ENCODE measurements around the gene FNBP1L. TPM values are rescaled to one million over a fixed set of nuclear protein-coding genes. Genes with fewer than 3 reads are reported as not detected.
"Not testable (repeated sequence)": the region's sequence is repeated elsewhere in the genome, so short reads cannot be mapped to it uniquely, and the experiment has no call there.

The FNBP1L gene
- total and polyA plus RNA-seq, 7 donors = 5.3 to 21.4 (median 16.3) TPM

GRCh38 chr1:93585059-93585966 lies 137.4 kb downstream of the FNBP1L start:
- ATAC-seq (peak; percentile 78 to 88 (median 86)), DNase-seq (peak; percentile 85 to 87)
- TF ChIP-seq CTCF (IDR thresholded peaks at IDR 0.05) = no peak
- H3K27me3 ChIP-seq (ENCODE audit: insufficient read depth in 3 of 3, low read length in 2 of 3) = no peaks in the 10 kb centered on the region
- 40 to 50% (median 47%) methylated on average over 13 of the region's 13 CpGs for WGBS, 3 donors
- peak overlapping the region; percentile 76 for H3K27ac ChIP-seq
- peaks cover 0 to 73% of the 10 kb centered on the region in 2 donors for H3K36me3 ChIP-seq (ENCODE audit: insufficient read depth in 1 of 2, low read depth in 1 of 2)
- peak overlapping the region; percentile 25 for H3K4me3 ChIP-seq
- H3K9me3 ChIP-seq = no peaks in the 10 kb centered on the region
- intact Hi-C loops (cut with DNase I) = no loop called here
- peaks cover 43% of the 10 kb centered on the region for H3K4me1 ChIP-seq

GRCh38 chr1:93587354-93587753 lies 139.4 kb downstream of the FNBP1L start:
- no peaks in the 10 kb centered on the region for H3K9me3 ChIP-seq
- 33 to 45% (median 41%) methylated on average over 5 of the region's 5 CpGs for WGBS, 3 donors
- peak in 1 of 2 donors; percentile 24 for DNase-seq
- no peaks in the 10 kb centered on the region for H3K27me3 ChIP-seq (ENCODE audit: insufficient read depth in 3 of 3, low read length in 2 of 3)
- no peak overlapping the region for H3K4me3 ChIP-seq
- no peak for TF ChIP-seq CTCF (IDR thresholded peaks at IDR 0.05)
- peaks cover 0 to 61% of the 10 kb centered on the region in 2 donors for H3K36me3 ChIP-seq (ENCODE audit: insufficient read depth in 1 of 2, low read depth in 1 of 2)
- intact Hi-C loops (cut with DNase I) = no loop called here
- peak; percentile 29 to 64 (median 42) for ATAC-seq
- peaks cover 56% of the 10 kb centered on the region for H3K4me1 ChIP-seq
- peak overlapping the region; percentile 76 for H3K27ac ChIP-seq

- Histone ChIP-seq H3K4me3 (no peak overlapping the region), H3K27me3 (ENCODE audit: insufficient read depth in 3 of 3, low read length in 2 of 3) (no peaks in the 10 kb centered on the region), H3K4me1 (peaks cover 63% of the 10 kb centered on the region), H3K9me3 (no peaks in the 10 kb centered on the region), H3K27ac (peak overlapping the region; percentile 76), H3K36me3 (ENCODE audit: insufficient read depth in 1 of 2, low read depth in 1 of 2) (peaks cover 0 to 52% of the 10 kb centered on the region in 2 donors)
- ATAC-seq (peak; percentile 48 to 83 (median 72)), DNase-seq (peak in 1 of 2 donors; percentile 26)
- 34 to 43% (median 37%) methylated on average over 6 of the region's 6 CpGs for WGBS, 3 donors
- no peak for TF ChIP-seq CTCF (IDR thresholded peaks at IDR 0.05)
- intact Hi-C loops (cut with DNase I) = no loop called here
These were observed 140.3 kb downstream of the FNBP1L start for GRCh38 chr1:93588206-93588605.

- peak overlapping the region; percentile 76 for H3K27ac ChIP-seq
- no peak for TF ChIP-seq CTCF (IDR thresholded peaks at IDR 0.05)
- no peak overlapping the region for H3K4me3 ChIP-seq
- WGBS, 3 donors = 95 to 96% (median 95%) methylated on average over 20 of the region's 20 CpGs
- no peak for DNase-seq
- no peak for ATAC-seq
- H3K27me3 ChIP-seq (ENCODE audit: insufficient read depth in 3 of 3, low read length in 2 of 3) = no peaks in the 10 kb centered on the region
- intact Hi-C loops (cut with DNase I) = no loop called here
- H3K36me3 ChIP-seq (ENCODE audit: insufficient read depth in 1 of 2, low read depth in 1 of 2) = peaks cover 0 to 46% of the 10 kb centered on the region in 2 donors
- peaks cover 71% of the 10 kb centered on the region for H3K4me1 ChIP-seq
- H3K9me3 ChIP-seq = no peaks in the 10 kb centered on the region
These were observed 141.0 kb downstream of the FNBP1L start for GRCh38 chr1:93588955-93589354.

- H3K4me3 ChIP-seq; intact Hi-C loops (cut with DNase I); ATAC-seq; H3K27me3 ChIP-seq (ENCODE audit: insufficient read depth in 3 of 3, low read length in 2 of 3); H3K9me3 ChIP-seq; DNase-seq: not testable (repeated sequence)
- peak overlapping the region; percentile 76 for H3K27ac ChIP-seq
- H3K36me3 ChIP-seq (ENCODE audit: insufficient read depth in 1 of 2, low read depth in 1 of 2) = peaks cover 0 to 41% of the 10 kb centered on the region in 2 donors
- H3K4me1 ChIP-seq = peaks cover 71% of the 10 kb centered on the region
- 82 to 85% (median 85%) methylated on average over 3 of the region's 3 CpGs for WGBS, 3 donors
These were observed 143.4 kb downstream of the FNBP1L start for GRCh38 chr1:93591291-93591675.

All from psoas muscle (tissue), 8 donors.